Testis (tissue), 3 donors: ENCODE data around the gene GLRA3. TPM values are rescaled to one million over a fixed set of nuclear protein-coding genes. Genes with fewer than 3 reads are reported as not detected.

Experiments
- DNase-seq: peaks from one replicate; pipeline ENCODE4 v3.0.0-alpha.2; 2019
- H3K27ac ChIP-seq, 2 donors: fragments of 200-600 bp; sonication (generic); one replicate each; pipeline ENCODE4 v1.5.1; 2019
- H3K27me3 ChIP-seq: fragments of 200-600 bp; sonication (generic); one replicate; pipeline ENCODE4 v1.5.1; 2019
- H3K36me3 ChIP-seq: fragments of 200-600 bp; sonication (generic); one replicate; pipeline ENCODE4 v1.5.1; 2017; ENCODE audit warnings: low read depth; ENCODE audit errors: missing control alignments
- H3K4me1 ChIP-seq: fragments of 200-600 bp; sonication (generic); one replicate; pipeline ENCODE4 v1.5.1; 2019
- H3K4me3 ChIP-seq, 2 donors: fragments of 200-600 bp; sonication (generic); one replicate each; pipeline ENCODE4 v1.5.1; 2017 to 2019
- H3K9me3 ChIP-seq: fragments of 200-600 bp; sonication (generic); one replicate; pipeline ENCODE4 v1.5.1; 2017
- CTCF ChIP-seq, 3 experiments: fragments of 450-650 bp in 2 of 3; fragments of 200-600 bp in 1 of 3; sonication (generic) in 1 of 3; IDR thresholded peaks; one replicate each; pipeline ENCODE4 v1.5.1; 2016 to 2019; ENCODE audit warnings: antibody characterized with exemption in 3 of 3, mild to moderate bottlenecking in 2 of 3, moderate library complexity in 1 of 3
- POLR2A ChIP-seq: fragments of 450-650 bp; IDR thresholded peaks from one replicate; pipeline ENCODE4 v1.6.1; 2017; ENCODE audit warnings: antibody characterized with exemption, mild to moderate bottlenecking, moderate library complexity
- WGBS, 2 donors: methylation state at CpG; one replicate each; pipeline ENCODE4 v1.1.5; 2018; 5-methylcytosine and 5-hydroxymethylcytosine counted together
- intact Hi-C: fragments of 100-400 bp; cut with DNase I; formaldehyde crosslinking; loops from one replicate; pipeline ENCODE4 v1.15.1; 2023; ENCODE audit warnings: low total_unique reads
- polyA plus RNA-seq: library from polyadenylated mRNA; stranded (reverse); fragments of 350-450 nt; fragmentation: Illumina TruSeq; extraction: RNeasy Lipid Tissue Mini Kit (QIAGEN cat#74804); gene quantifications from one replicate; pipeline ENCODE4 v1.2.3, GENCODE V29; 2014; ENCODE audit warnings: low read depth, low replicate concordance; ENCODE audit not compliant: insufficient read depth
- total RNA-seq, 2 donors: library from RNA; depleted of rRNA; stranded (reverse); fragments of >200 nt; gene quantifications; one replicate each; pipeline ENCODE4 v1.2.3, GENCODE V29; 2016

GLRA3 gene
- total and polyA plus RNA-seq, 3 donors from 2014 or later, result 1.2 to 1.3 (median 1.3) TPM

- Histone ChIP-seq H3K9me3 (no peaks in the 10 kb centered on the region), H3K27ac (no peak overlapping the region), H3K4me1 (no peaks in the 10 kb centered on the region), H3K36me3 (no peaks in the 10 kb centered on the region), H3K4me3 (no peak overlapping the region), H3K27me3 (no peaks in the 10 kb centered on the region)
- TF ChIP-seq POLR2A, result no peak
- no peak for TF ChIP-seq CTCF (IDR thresholded peaks at IDR 0.05)
- DNase-seq, result no peak
- 86 to 88% methylated on average over 3 of the region's 3 CpGs for WGBS, 2 donors
- intact Hi-C loops, result no loop called here
These were observed 13.8 kb downstream of the GLRA3 start for GRCh38 chr4:174815282-174815681.

GRCh38 chr4:174813292-174813691 lies 15.8 kb downstream of the GLRA3 start:
- Histone ChIP-seq H3K9me3 (no peaks in the 10 kb centered on the region), H3K27ac (no peak overlapping the region), H3K36me3 (no peaks in the 10 kb centered on the region), H3K4me3 (no peak overlapping the region), H3K4me1 (no peaks in the 10 kb centered on the region), H3K27me3 (no peaks in the 10 kb centered on the region)
- 75 to 80% methylated on average over 2 of the region's 2 CpGs for WGBS, 2 donors
- DNase-seq, result no peak
- TF ChIP-seq CTCF (IDR thresholded peaks at IDR 0.05), result no peak
- no peak for TF ChIP-seq POLR2A
- intact Hi-C loops, result no loop called here

- H3K9me3 ChIP-seq, result no peaks in the 10 kb centered on the region
- no peak overlapping the region for H3K4me3 ChIP-seq
- DNase-seq, result no peak
- no peaks in the 10 kb centered on the region for H3K36me3 ChIP-seq
- no peaks in the 10 kb centered on the region for H3K27me3 ChIP-seq
- intact Hi-C loops, result no loop called here
- no peaks in the 10 kb centered on the region for H3K4me1 ChIP-seq
- WGBS, 2 donors, result 57 to 63% methylated on average over 2 of the region's 2 CpGs
- no peak for TF ChIP-seq POLR2A
- TF ChIP-seq CTCF (IDR thresholded peaks at IDR 0.05), result no peak
- no peak overlapping the region for H3K27ac ChIP-seq
These were observed 18.2 kb downstream of the GLRA3 start for GRCh38 chr4:174810834-174811233.

- no peak for DNase-seq
- Histone ChIP-seq H3K27me3 (no peaks in the 10 kb centered on the region), H3K36me3 (no peaks in the 10 kb centered on the region), H3K27ac (no peak overlapping the region), H3K4me1 (no peaks in the 10 kb centered on the region), H3K4me3 (no peak overlapping the region), H3K9me3 (no peaks in the 10 kb centered on the region)
- WGBS, 2 donors, result 87 to 88% methylated on average over 5 of the region's 5 CpGs
- intact Hi-C loops, result no loop called here
- TF ChIP-seq CTCF (IDR thresholded peaks at IDR 0.05), result no peak
- no peak for TF ChIP-seq POLR2A
These were observed 20.2 kb downstream of the GLRA3 start for GRCh38 chr4:174808836-174809235.

GRCh38 chr4:174808119-174808518 lies 20.9 kb downstream of the GLRA3 start:
- Histone ChIP-seq H3K36me3 (no peaks in the 10 kb centered on the region), H3K4me1 (no peaks in the 10 kb centered on the region), H3K27me3 (no peaks in the 10 kb centered on the region), H3K4me3 (no peak overlapping the region), H3K9me3 (no peaks in the 10 kb centered on the region), H3K27ac (no peak overlapping the region)
- TF ChIP-seq CTCF (IDR thresholded peaks at IDR 0.05) (no peak), POLR2A (no peak)
- no peak for DNase-seq
- intact Hi-C loops, result no loop called here
- WGBS, 2 donors, result 84 to 88% methylated on average over 2 of the region's 2 CpGs
